Activated naive CD8-positive, alpha-beta T cell treated with anti-CD3 and anti-CD28 coated beads, Interleukin-2, amount 10 ng/mL, durations not matched to agents 7 days and 5 days (primary cell): ENCODE data around the gene CST1. TPM values are rescaled to one million over a fixed set of nuclear protein-coding genes. Genes with fewer than 3 reads are reported as not detected.
"Not testable (repeated sequence)": the region's sequence is repeated elsewhere in the genome, so short reads cannot be mapped to it uniquely, and the experiment has no call there.

ENCODE experiments used
- ATAC-seq: fragments of 150-1000 bp; cut with Tn5 transposase; one replicate; pipeline ENCODE4 v1.10.0; 2021; ENCODE audit warnings: low read depth, moderate library complexity
- POLR2A ChIA-PET: fragments of 350-600 bp; sonication (Branson Sonifier 250); formaldehyde crosslinking; loops from one replicate; lab custom pipeline; 2021; ENCODE audit warnings: antibody characterized with exemption; lab: Charles Lee
- DNase-seq: peaks from one replicate; pipeline ENCODE4 v3.0.0; 2021
- H3K27ac Mint-ChIP-seq: one replicate; pipeline ENCODE4 v1.8.0; 2022; ENCODE audit warnings: mild to moderate bottlenecking, mixed read lengths
- H3K27me3 Mint-ChIP-seq: one replicate; pipeline ENCODE4 v1.8.0; 2022; ENCODE audit warnings: mild to moderate bottlenecking, moderate library complexity, mixed read lengths
- H3K36me3 Mint-ChIP-seq: one replicate; pipeline ENCODE4 v1.8.0; 2021; ENCODE audit warnings: mild to moderate bottlenecking, mixed read lengths
- H3K4me1 Mint-ChIP-seq: one replicate; pipeline ENCODE4 v1.8.0; 2021; ENCODE audit warnings: mixed read lengths
- H3K4me3 Mint-ChIP-seq: one replicate; pipeline ENCODE4 v1.8.0; 2022; ENCODE audit warnings: mild to moderate bottlenecking, moderate library complexity, mixed read lengths
- H3K9me3 Mint-ChIP-seq: one replicate; pipeline ENCODE4 v1.8.0; 2021; ENCODE audit warnings: mixed read lengths
- total RNA-seq, 2 experiments: library from RNA; stranded (reverse); gene quantifications; one replicate each; pipeline ENCODE4 v1.2.3, GENCODE V29; 2021

The CST1 gene
- total RNA-seq, 2 experiments from 2014 or later = not detected

GRCh38 chr20:23721962-23722361, 28.8 kb downstream of the CST1 start:
- H3K4me1 Mint-ChIP-seq = no peaks in the 10 kb centered on the region
- POLR2A ChIA-PET = no interaction called here

DNA sequence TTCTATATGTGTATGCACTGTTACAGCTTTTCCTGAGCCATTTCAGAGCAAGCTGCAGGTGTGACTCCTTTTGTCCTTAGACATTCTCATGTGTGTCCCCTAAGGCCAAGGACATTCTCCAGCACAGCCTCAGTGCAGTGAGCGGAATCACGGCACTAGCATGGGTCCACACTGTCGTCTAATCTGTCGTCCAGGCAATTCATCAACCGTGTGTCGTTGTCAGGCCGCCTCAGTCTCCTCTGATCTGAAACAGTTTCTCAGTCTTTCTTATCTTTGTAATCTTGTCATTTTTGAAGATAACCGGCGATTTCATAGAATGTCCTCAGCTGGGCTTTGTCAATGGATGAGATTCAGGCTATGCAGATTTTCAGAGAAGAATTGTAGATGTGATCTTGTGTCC, 31.4 kb downstream of the CST1 start:
- H3K27me3 Mint-ChIP-seq, POLR2A ChIA-PET, H3K9me3 Mint-ChIP-seq, H3K4me1 Mint-ChIP-seq, ATAC-seq, H3K27ac Mint-ChIP-seq, H3K4me3 Mint-ChIP-seq, H3K36me3 Mint-ChIP-seq, DNase-seq: not testable (repeated sequence)

More at GRCh38 chr20:23721962-23722361, 28.8 kb downstream of the CST1 start:
- H3K27me3 Mint-ChIP-seq = peaks cover 3% of the 10 kb centered on the region
- no peaks in the 10 kb centered on the region for H3K36me3 Mint-ChIP-seq
- DNase-seq = no peak
- H3K27ac Mint-ChIP-seq = no peak overlapping the region
- H3K9me3 Mint-ChIP-seq = no peaks in the 10 kb centered on the region
- no peak overlapping the region for H3K4me3 Mint-ChIP-seq
- ATAC-seq = no peak

DNA sequence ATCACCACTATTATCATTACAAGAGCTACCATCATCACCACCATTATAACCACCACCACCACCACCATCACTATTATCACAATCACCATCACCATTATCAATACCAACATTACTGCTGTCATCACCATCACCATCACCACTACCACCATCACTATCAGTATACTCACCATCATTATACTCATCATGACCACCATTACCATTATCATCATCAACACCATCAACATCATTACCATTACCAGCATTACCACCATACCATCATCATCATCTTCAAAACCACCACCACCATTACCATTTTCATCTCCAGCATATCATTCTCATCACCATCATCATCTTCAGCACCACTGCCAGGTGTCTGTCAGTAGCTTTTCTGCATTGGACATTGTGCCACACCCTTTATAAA, 39.0 kb downstream of the CST1 start:
- H3K4me3 Mint-ChIP-seq, DNase-seq, POLR2A ChIA-PET, H3K9me3 Mint-ChIP-seq, ATAC-seq, H3K4me1 Mint-ChIP-seq, H3K36me3 Mint-ChIP-seq, H3K27ac Mint-ChIP-seq, H3K27me3 Mint-ChIP-seq: not testable (repeated sequence)

DNA sequence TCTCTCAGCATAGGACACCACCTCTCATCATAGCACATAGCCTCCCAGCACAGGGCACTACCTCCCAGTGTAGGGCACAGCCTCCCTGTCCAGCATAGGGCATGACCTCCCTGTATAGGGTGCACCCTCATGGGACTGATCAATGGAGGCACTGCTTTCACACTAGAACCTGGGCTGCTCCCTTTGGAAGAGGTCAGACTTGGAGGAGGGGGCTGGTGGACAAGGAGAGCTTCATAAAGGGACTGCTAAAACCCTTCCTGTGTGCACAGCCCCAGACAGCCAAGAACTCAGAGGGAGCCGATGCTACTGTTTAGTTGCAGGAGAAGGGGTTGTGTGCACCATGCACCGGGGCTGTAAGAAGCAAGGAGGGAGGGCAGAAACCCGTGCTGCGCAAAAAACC, 40.0 kb downstream of the CST1 start:
- Mint-ChIP-seq H3K27ac (no peak overlapping the region), H3K27me3 (peaks cover 6% of the 10 kb centered on the region), H3K36me3 (no peaks in the 10 kb centered on the region), H3K4me1 (no peaks in the 10 kb centered on the region), H3K4me3 (no peak overlapping the region), H3K9me3 (no peaks in the 10 kb centered on the region)
- POLR2A ChIA-PET = no interaction called here
- ATAC-seq (no peak), DNase-seq (no peak)

DNA sequence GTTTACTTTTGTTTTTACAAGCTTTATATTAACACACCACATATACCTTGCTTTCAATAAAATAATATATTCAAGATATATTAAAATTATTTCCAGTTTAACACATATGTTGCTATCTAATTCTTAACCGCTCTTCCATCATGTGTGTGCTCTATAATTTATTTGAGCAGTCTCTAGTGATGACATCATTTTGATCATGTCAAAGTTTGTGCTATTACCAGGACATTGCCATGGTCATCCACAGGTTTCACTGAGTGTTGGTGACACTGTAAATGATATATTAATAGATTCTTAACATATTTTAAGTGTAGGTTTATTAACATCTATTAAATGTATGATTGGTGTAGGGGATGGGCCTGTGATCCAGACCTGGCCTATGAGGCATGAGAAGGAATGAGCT, 44.8 kb downstream of the CST1 start:
- ATAC-seq (no peak), DNase-seq (no peak)
- H3K4me3 Mint-ChIP-seq = no peak overlapping the region
- no peaks in the 10 kb centered on the region for H3K4me1 Mint-ChIP-seq
- no peak overlapping the region for H3K27ac Mint-ChIP-seq
- no peaks in the 10 kb centered on the region for H3K36me3 Mint-ChIP-seq
- peaks cover 17% of the 10 kb centered on the region for H3K27me3 Mint-ChIP-seq
- POLR2A ChIA-PET = no interaction called here
- H3K9me3 Mint-ChIP-seq = no peaks in the 10 kb centered on the region

GRCh38 chr20:23702021-23702420, 48.7 kb downstream of the CST1 start:
- ATAC-seq = no peak
- Mint-ChIP-seq H3K27ac (no peak overlapping the region), H3K36me3 (no peaks in the 10 kb centered on the region), H3K4me3 (no peak overlapping the region), H3K9me3 (no peaks in the 10 kb centered on the region), H3K4me1 (no peaks in the 10 kb centered on the region), H3K27me3 (peaks cover 14% of the 10 kb centered on the region)
- DNase-seq = no peak
- POLR2A ChIA-PET = no interaction called here

DNA sequence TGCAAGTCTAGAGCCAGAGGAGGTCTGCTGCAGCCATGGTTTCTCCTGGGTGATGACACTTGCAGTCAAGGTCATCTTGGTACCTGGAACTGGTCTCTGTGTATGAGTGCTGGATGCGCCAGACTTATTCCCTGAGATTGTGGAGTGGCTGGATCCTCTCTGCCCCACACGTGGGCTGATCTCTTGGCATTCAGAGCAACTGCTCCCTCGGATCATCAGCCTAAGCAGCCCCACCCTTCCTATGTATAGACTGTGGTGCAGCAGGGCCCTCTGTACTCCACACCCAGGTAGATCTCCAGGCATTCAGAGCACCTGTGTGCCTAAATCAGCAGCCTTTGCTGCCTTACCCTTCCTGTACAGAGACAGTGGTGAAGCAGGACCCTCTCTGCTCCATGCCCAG, 49.8 kb downstream of the CST1 start:
- Mint-ChIP-seq H3K4me3 (no peak overlapping the region), H3K4me1 (no peaks in the 10 kb centered on the region), H3K27me3 (peaks cover 17% of the 10 kb centered on the region), H3K36me3 (no peaks in the 10 kb centered on the region), H3K27ac (no peak overlapping the region), H3K9me3 (no peaks in the 10 kb centered on the region)
- no peak for ATAC-seq
- POLR2A ChIA-PET = no interaction called here
- DNase-seq = no peak

GRCh38 chr20:23697947-23698346, 52.8 kb downstream of the CST1 start:
- Mint-ChIP-seq H3K27ac (no peak overlapping the region), H3K4me3 (no peak overlapping the region), H3K27me3 (peaks cover 17% of the 10 kb centered on the region), H3K9me3 (no peaks in the 10 kb centered on the region), H3K4me1 (no peaks in the 10 kb centered on the region), H3K36me3 (no peaks in the 10 kb centered on the region)
- DNase-seq = no peak
- ATAC-seq = no peak
- POLR2A ChIA-PET = no interaction called here

Other genes starting within 250 kb of the CST1 start
- gene CST9L, start 182.5 kb downstream of the CST1 start, total RNA-seq = not detected
- not detected for gene CST9, start 145.0 kb downstream of the CST1 start, total RNA-seq
- 1 to 10 TPM; 5.9 to 8.5 TPM for gene CST3, start 113.0 kb downstream of the CST1 start, total RNA-seq
- gene CST4, start 61.9 kb downstream of the CST1 start, total RNA-seq = not detected
- not detected for gene CST2, start 75.8 kb upstream of the CST1 start, total RNA-seq
- gene CST5, start 128.8 kb upstream of the CST1 start, total RNA-seq = not detected
- not detected for gene GGTLC1, start 237.8 kb upstream of the CST1 start, total RNA-seq